IPS DF 6.9 (cell line): ENCODE results near the gene NACC2.

Source experiments
- DNase-seq: peaks from one replicate; pipeline ENCODE4 v3.0.0-alpha.2; 2013; ENCODE audit warnings: low read depth, low spot score
- H3K27ac ChIP-seq: one replicate; pipeline ENCODE4 v1.5.1; 2013; ENCODE audit warnings: low read length, control low read depth
- H3K27me3 ChIP-seq: 2 replicates; pipeline ENCODE4 v1.6.1; 2013; ENCODE audit warnings: mild to moderate bottlenecking, low read length; ENCODE audit not compliant: control insufficient read depth, insufficient read depth
- H3K36me3 ChIP-seq: 2 replicates; pipeline ENCODE4 v1.6.1; 2013; ENCODE audit warnings: low read length; ENCODE audit not compliant: control insufficient read depth, insufficient read depth
- H3K4me1 ChIP-seq: 2 replicates; pipeline ENCODE4 v1.6.1; 2013; ENCODE audit warnings: low read length; ENCODE audit not compliant: control insufficient read depth, insufficient read depth
- H3K4me3 ChIP-seq: 2 replicates; pipeline ENCODE4 v1.5.1; 2013; ENCODE audit warnings: mild to moderate bottlenecking, low read length
- H3K9me3 ChIP-seq: 2 replicates; pipeline ENCODE4 v1.6.1; 2013; ENCODE audit warnings: low read length, inconsistent platforms; ENCODE audit not compliant: control insufficient read depth, insufficient read depth
- WGBS: extraction: QIAGEN DNeasy Blood & Tissue Kit; methylation state at CpG from one replicate; pipeline ENCODE4 v1.1.7; 2013; ENCODE audit warnings: mixed read lengths, missing lambda C conversion rate; ENCODE audit not compliant: insufficient read length, insufficient coverage; 5-methylcytosine and 5-hydroxymethylcytosine counted together

The NACC2 gene

DNA sequence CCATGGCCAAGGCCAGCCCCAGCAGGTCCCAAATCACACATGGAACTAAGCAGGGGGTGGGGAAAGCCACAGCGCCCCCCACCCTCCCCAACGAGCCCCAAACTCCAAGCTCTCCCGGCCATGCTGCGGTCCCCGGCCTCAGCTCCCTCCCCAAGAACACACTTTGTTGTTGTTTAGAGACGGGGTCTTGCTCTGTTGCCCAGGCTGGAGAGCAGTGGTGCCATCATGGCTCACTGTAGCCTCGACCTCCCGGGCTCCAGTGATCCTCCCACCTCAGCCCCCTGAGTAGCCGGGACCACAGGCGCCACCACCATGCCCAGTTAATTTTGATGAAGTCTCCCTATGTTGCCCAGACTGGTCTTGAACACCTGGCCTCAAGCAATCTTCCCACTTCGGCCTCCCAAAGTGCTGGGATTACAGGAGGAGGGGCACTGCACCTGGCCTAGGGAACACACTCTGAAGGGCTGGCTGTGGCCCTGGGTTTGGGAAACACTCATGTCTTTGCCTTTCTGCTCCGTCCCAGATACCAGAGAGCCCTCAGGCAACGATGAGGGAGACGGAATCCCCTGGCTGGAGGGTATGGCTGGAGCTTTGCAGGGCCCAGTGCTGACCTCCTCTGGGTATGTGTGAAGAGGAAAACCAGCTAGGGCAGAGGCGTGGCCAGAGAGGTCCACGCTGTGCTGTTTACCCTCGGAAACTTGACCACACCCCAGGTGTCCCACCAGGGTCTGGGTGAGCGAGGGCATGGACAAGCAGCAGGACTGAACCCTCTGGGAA, 80.8 kb downstream of the NACC2 start:
- WGBS: no CpG with 5 or more reads among the region's 18 CpGs
- no peaks in the 10 kb centered on the region for H3K27me3 ChIP-seq
- DNase-seq: no peak
- H3K4me3 ChIP-seq: no peak overlapping the region
- H3K4me1 ChIP-seq: peaks cover 19% of the 10 kb centered on the region
- H3K27ac ChIP-seq: no peak overlapping the region
- no peaks in the 10 kb centered on the region for H3K9me3 ChIP-seq
- no peaks in the 10 kb centered on the region; the same call in 1 of the 2 replicates for H3K36me3 ChIP-seq

DNA sequence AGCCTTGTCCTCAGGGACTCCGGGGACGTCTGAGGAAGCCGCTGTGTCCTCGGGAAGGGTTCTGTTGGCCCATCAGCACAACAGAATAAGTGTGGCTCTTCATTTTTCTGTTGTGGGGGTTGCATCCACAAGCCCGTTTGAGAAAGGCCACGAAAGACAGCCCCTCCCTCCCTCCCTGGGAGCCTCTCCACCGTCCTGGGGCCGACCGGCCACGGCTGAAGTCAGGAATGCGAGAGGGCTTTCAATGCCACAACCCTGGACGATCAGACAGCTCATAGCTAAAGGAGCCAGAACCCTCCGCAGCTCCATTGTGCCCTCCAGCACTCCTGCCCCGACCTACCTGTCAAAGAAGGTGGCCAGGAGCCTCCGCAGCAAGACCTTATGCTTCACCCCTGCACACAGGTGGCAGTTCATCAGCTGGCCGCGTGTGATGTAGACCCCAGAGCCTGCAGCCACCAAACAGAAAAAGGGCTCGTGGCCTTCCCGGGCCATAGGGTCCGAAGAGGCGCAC, 81.5 kb downstream of the NACC2 start:
- Histone ChIP-seq H3K27me3 (no peaks in the 10 kb centered on the region), H3K4me1 (peaks cover 19% of the 10 kb centered on the region), H3K36me3 (no peaks in the 10 kb centered on the region; the same call in 1 of the 2 replicates), H3K9me3 (no peaks in the 10 kb centered on the region), H3K4me3 (no peak overlapping the region), H3K27ac (no peak overlapping the region)
- no CpG with 5 or more reads among the region's 21 CpGs for WGBS
- DNase-seq: no peak

DNA sequence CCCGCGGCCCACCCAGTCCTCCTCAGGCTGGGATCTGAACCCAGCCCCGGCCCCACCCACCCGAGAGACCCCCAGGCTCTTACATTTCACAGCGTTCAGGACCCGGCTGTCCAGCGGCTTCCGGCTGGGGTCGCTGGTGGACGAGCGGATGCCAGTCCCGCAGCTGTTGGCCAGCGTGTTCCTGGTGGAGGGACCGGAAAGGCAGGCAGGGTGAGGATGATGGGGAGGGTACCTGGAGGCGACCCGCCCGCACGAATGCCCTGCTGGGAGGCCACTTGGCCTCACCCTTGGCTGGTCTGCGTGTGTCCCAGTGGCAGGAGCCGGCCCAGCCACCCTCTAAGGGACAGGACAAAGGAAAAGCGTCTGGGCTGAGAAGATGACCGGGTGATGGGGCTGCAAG, 82.0 kb downstream of the NACC2 start:
- DNase-seq: no peak
- no peaks in the 10 kb centered on the region; the same call in 1 of the 2 replicates for H3K36me3 ChIP-seq
- no peak overlapping the region for H3K27ac ChIP-seq
- peaks cover 20% of the 10 kb centered on the region for H3K4me1 ChIP-seq
- WGBS: no CpG with 5 or more reads among the region's 22 CpGs
- no peak overlapping the region for H3K4me3 ChIP-seq
- H3K9me3 ChIP-seq: no peaks in the 10 kb centered on the region
- H3K27me3 ChIP-seq: no peaks in the 10 kb centered on the region

DNA sequence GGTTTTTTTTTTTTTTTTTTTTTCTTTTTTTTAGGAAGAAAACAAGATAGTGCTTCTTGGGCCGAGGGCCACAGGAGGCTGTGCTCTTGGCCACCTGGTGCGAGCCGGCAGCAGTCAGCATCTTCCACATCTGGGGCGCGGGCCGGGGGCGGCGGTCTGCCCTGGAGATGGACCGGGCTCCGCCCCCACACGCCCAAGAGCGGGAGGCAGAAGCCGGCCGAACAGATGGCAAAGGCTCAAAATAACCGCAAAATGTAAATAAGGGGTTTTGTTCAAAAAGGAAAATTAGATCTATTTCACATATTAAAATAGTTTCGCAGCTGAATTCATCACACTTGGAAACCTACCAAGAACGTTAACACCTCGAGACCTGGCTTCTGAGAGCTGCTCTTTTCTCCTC, 82.4 kb downstream of the NACC2 start:
- no peaks in the 10 kb centered on the region; the same call in 1 of the 2 replicates for H3K36me3 ChIP-seq
- no peak overlapping the region for H3K4me3 ChIP-seq
- H3K27me3 ChIP-seq: no peaks in the 10 kb centered on the region
- peaks cover 21% of the 10 kb centered on the region for H3K4me1 ChIP-seq
- no CpG with 5 or more reads among the region's 18 CpGs for WGBS
- H3K9me3 ChIP-seq: no peaks in the 10 kb centered on the region
- DNase-seq: no peak
- no peak overlapping the region for H3K27ac ChIP-seq

DNA sequence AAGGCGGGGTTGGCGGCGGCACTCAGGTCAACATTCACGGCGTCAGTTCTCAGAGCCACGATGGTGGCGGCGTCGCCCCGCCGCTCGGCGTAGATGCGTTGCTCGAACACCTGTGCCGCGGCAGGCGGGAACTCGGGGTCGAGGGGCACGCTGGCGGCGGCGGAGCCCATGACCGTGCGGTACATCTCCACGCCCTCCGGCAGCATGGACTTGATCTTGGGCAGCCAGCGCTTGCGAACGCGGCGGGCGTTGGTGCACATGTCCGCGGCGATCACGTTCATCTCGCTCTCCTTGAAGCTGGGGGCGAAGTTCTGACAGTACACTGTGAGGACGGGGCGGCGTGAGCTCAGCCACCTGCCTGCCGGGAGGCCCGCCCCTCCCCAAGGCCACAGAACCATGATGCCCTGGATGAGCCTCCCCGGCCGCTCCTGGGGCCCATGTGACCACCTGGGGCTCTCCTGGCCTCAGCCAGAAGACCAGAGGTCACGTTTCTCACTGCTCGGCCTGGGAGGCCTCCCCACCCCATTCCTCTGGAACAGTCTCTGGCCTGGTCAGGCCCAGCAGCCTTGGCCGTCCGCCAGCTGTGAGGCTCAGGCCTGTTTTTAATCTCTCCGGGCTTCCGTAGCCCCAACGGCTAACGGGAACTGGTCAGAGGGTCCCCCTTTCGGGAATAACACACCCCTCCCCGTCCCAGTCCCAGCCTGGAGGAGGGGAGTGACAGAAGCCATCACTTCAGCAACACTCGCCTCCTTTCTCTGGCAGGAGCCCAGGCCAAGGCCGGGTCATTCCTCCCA, 83.2 kb downstream of the NACC2 start:
- no peaks in the 10 kb centered on the region for H3K9me3 ChIP-seq
- H3K4me1 ChIP-seq: peaks cover 23% of the 10 kb centered on the region
- no peak overlapping the region for H3K27ac ChIP-seq
- no peaks in the 10 kb centered on the region for H3K27me3 ChIP-seq
- no peak for DNase-seq
- H3K36me3 ChIP-seq: peaks cover 2% of the 10 kb centered on the region; the same call in 1 of the 2 replicates
- WGBS: no CpG with 5 or more reads among the region's 59 CpGs
- no peak overlapping the region for H3K4me3 ChIP-seq

DNA sequence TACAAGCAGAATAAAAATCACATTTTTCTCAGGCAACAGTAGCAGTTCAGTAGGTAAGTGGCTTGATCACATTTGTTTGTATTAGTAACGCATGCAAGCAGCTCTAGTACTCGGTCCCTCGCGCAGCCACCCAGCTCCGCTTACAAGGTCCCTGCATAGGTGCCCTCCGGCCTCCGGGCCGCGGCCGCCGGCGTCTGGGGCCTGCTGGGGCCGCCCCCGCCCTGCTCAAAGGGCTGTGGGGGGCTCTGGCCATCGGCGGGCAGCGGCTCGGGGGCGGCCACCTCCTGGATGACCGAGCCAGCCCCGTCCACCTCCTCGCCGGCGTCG, 83.8 kb downstream of the NACC2 start:
- H3K27me3 ChIP-seq: no peaks in the 10 kb centered on the region
- DNase-seq: no peak
- H3K4me1 ChIP-seq: peaks cover 23% of the 10 kb centered on the region
- H3K27ac ChIP-seq: no peak overlapping the region
- H3K9me3 ChIP-seq: no peaks in the 10 kb centered on the region
- peaks cover 2% of the 10 kb centered on the region; the same call in 1 of the 2 replicates for H3K36me3 ChIP-seq
- no CpG with 5 or more reads among the region's 25 CpGs for WGBS
- no peak overlapping the region for H3K4me3 ChIP-seq

DNA sequence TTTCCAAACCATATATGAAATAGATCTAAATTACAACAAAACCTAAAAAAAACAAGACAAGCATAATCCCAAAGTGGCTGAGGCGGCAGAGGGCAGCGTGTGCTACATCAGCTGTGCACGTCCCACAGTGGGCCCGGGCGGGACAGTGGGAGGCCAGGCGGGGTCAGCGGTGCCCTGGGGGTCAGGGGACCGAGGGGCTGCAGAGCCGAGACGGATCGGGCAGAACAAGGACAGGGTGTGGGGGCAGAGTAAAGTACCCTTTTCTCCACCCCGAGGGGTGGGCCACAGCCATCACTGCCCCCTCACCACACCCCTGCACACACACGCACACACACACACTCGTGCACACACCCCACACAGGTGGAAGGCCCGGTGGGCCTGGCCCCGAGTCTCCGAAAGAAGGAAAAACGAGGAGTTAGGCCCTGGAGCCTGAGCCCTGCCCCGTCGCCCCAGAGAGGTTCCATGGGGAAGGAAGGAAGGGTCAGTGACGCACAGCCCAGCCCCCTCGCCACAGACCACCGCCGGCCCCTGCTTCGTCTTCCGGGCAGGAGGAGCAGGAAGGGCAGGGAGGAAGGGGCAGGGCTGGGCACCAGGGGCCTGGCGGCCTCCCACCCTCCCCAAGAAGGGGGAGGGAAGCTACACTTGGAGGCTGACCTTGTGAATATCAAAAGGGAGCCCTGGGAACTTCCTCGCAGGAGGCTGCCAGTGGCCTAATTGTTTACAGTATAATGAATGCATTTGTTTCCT, 84.3 kb downstream of the NACC2 start:
- Histone ChIP-seq H3K4me3 (no peak overlapping the region), H3K27me3 (no peaks in the 10 kb centered on the region), H3K27ac (no peak overlapping the region), H3K4me1 (peaks cover 23% of the 10 kb centered on the region), H3K36me3 (peaks cover 2% of the 10 kb centered on the region; the same call in 1 of the 2 replicates), H3K9me3 (no peaks in the 10 kb centered on the region)
- WGBS: no CpG with 5 or more reads among the region's 28 CpGs
- DNase-seq: no peak

DNA sequence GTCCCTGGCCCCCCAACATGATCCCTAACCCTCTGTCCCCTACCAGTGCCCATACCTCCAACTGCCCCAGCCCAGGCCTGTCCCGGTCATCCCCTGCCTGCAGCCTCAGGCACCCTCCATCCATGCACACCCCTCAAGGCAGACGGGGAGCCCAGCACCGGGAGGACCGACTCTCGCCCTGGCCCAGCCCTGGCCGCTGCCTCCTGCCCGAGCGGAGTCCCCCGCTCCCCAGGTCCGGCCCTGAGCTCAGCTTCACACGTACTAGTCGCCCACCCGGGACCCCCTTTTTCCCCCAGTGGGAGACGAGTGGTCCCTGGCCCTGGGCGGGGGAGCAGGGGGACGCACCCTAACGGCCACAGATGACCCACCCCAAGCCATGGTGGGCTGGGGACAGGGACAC, 84.9 kb downstream of the NACC2 start:
- DNase-seq: no peak
- Histone ChIP-seq H3K9me3 (no peaks in the 10 kb centered on the region), H3K36me3 (peaks cover 2% of the 10 kb centered on the region; the same call in 1 of the 2 replicates), H3K4me3 (no peak overlapping the region), H3K4me1 (peaks cover 24% of the 10 kb centered on the region), H3K27me3 (no peaks in the 10 kb centered on the region), H3K27ac (no peak overlapping the region)
- no CpG with 5 or more reads among the region's 17 CpGs for WGBS

DNA sequence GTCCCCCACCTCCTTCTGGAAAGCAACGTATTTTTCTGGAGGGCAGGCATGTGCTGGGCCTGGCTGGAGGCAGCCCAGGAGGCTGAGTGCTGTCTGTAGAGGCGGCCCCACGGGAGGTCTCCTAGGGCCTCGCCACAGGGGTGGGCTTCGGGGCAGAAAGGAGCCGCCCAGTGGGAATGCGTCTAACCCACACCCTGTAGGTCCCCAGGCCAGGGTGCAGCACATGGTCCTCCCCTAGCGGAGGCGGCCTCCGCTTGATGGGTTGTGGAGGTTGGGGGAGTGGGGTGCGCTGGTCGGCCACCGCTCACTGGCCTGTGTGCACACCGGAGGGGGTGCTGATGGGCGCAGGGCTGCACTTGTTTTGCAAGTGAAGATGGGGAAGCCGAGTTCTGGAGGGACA, 85.6 kb downstream of the NACC2 start:
- DNase-seq: no peak
- no peaks in the 10 kb centered on the region for H3K27me3 ChIP-seq
- no peak overlapping the region for H3K27ac ChIP-seq
- H3K4me3 ChIP-seq: no peak overlapping the region
- no peaks in the 10 kb centered on the region for H3K9me3 ChIP-seq
- no CpG with 5 or more reads among the region's 16 CpGs for WGBS
- peaks cover 2% of the 10 kb centered on the region; the same call in 1 of the 2 replicates for H3K36me3 ChIP-seq
- H3K4me1 ChIP-seq: peaks cover 28% of the 10 kb centered on the region

DNA sequence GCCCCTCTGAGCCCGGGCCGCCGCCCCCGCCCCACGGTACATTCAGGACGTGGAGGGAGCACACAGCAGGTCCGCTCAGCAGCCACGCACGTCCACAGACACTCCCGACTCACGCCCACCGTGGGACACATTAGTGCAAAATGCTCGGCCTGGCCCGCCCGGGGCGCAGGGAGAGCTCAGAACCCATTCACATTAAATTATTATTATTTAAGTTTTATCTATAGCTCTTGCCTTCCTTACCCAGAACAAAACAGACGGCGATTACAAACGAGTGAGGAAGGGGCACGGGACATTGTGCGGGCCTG, 86.4 kb downstream of the NACC2 start:
- no peaks in the 10 kb centered on the region for H3K27me3 ChIP-seq
- DNase-seq: no peak
- H3K9me3 ChIP-seq: no peaks in the 10 kb centered on the region
- no peak overlapping the region for H3K27ac ChIP-seq
- no CpG with 5 or more reads among the region's 21 CpGs for WGBS
- peaks cover 2% of the 10 kb centered on the region; the same call in 1 of the 2 replicates for H3K36me3 ChIP-seq
- H3K4me1 ChIP-seq: peaks cover 33% of the 10 kb centered on the region
- H3K4me3 ChIP-seq: no peak overlapping the region
